HG02870 (cell line): ENCODE results near the gene TMEM219.
"Not testable (repeated sequence)": the region's sequence is repeated elsewhere in the genome, so short reads cannot be mapped to it uniquely, and the experiment has no call there.

Source experiments
- ATAC-seq: cut with Tn5 transposase; IDR thresholded peaks from one replicate; pipeline ENCODE4 v1.9.1; 2021; ENCODE audit warnings: mild to moderate bottlenecking, moderate library complexity; ENCODE audit not compliant: unreplicated experiment

The TMEM219 gene

GRCh38 chr16:29950806-29951461 is 10.9 kb upstream of the TMEM219 start:
- no peak for ATAC-seq

- no peak for ATAC-seq
Measured at GRCh38 chr16:29951625-29952365, 10.1 kb upstream of the TMEM219 start.

- ATAC-seq, result no peak
Measured at GRCh38 chr16:29958756-29959155, 3.1 kb upstream of the TMEM219 start.

- ATAC-seq, result no peak
Measured at GRCh38 chr16:29959293-29959692, 2.6 kb upstream of the TMEM219 start.

- not testable (repeated sequence) for ATAC-seq
Measured at GRCh38 chr16:29959821-29960220, 2.1 kb upstream of the TMEM219 start.

- ATAC-seq, result no peak
Measured at GRCh38 chr16:29961127-29961478, 776 bp upstream of the TMEM219 start.

- ATAC-seq, result no peak
Measured at GRCh38 chr16:29962344-29962994, 590 bp downstream of the TMEM219 start.

- no peak for ATAC-seq
Measured at GRCh38 chr16:29963021-29963743, 1.3 kb downstream of the TMEM219 start.

GRCh38 chr16:29968205-29968604 is 6.3 kb downstream of the TMEM219 start:
- ATAC-seq, result no peak

GRCh38 chr16:29971304-29971703 is 9.4 kb downstream of the TMEM219 start:
- no peak for ATAC-seq

GRCh38 chr16:29972500-29972899 is 10.6 kb downstream of the TMEM219 start:
- no peak for ATAC-seq

GRCh38 chr16:29972992-29973383 is 11.1 kb downstream of the TMEM219 start:
- ATAC-seq, result no peak

GRCh38 chr16:29973384-29974246 is 11.7 kb downstream of the TMEM219 start, which contains the start of gene TAOK2:
Gene TAOK2 (plus strand): TSS chr16:29973868. CDS start chr16:29977773, 3,905 bp downstream.
- ATAC-seq, result peak; percentile 94

- no peak for ATAC-seq
Measured at GRCh38 chr16:29974291-29975133, 12.6 kb downstream of the TMEM219 start.

GRCh38 chr16:29975134-29975538 is 13.3 kb downstream of the TMEM219 start:
- no peak for ATAC-seq

- no peak for ATAC-seq
Measured at GRCh38 chr16:29975811-29976511, 14.1 kb downstream of the TMEM219 start.

GRCh38 chr16:29977063-29977825 is 15.4 kb downstream of the TMEM219 start:
- ATAC-seq, result no peak

- no peak for ATAC-seq
Measured at GRCh38 chr16:29978081-29978480, 16.2 kb downstream of the TMEM219 start.
